GM19395 (cell line): ENCODE data around the gene CLDN6.

Experiments used
- ATAC-seq: cut with Tn5 transposase; IDR thresholded peaks from one replicate; pipeline ENCODE4 v1.9.1; 2021; ENCODE audit warnings: mild to moderate bottlenecking, moderate library complexity; ENCODE audit not compliant: unreplicated experiment

CLDN6 gene

DNA sequence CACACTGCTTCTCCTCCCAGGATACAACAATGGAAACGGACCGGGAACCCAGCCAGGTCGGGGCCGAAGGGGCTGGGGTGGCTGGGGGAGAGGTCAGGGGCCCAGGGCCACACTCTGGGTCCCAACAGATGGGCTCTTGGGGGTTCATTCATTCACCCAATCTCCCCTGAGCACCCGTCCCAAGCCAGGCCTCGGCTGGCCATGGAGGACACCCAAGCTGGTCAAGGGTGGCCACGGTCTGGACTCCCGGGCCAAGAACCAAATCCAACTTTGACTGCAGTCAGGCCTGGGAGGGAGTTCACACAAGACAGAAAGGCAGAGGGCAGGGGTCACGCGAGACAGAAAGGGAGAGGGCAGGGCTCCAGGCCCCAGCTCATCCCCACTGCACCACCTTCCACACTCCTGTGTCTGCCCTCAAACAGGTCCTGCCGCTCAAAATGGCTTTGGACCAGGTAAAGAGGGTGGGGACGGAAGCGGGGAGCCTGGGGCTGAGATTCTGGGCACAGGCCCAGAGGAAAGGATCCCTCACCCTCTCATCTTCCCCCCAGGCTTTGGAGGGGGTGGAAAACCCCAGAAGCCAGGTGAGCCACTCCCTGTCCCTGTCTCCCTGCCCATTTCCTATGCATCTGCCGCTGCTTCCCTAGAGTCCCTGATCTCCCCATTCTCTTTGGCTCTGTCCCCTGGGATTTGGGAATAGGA lies 25.5 kb downstream of the CLDN6 start:
- ATAC-seq: no peak

DNA sequence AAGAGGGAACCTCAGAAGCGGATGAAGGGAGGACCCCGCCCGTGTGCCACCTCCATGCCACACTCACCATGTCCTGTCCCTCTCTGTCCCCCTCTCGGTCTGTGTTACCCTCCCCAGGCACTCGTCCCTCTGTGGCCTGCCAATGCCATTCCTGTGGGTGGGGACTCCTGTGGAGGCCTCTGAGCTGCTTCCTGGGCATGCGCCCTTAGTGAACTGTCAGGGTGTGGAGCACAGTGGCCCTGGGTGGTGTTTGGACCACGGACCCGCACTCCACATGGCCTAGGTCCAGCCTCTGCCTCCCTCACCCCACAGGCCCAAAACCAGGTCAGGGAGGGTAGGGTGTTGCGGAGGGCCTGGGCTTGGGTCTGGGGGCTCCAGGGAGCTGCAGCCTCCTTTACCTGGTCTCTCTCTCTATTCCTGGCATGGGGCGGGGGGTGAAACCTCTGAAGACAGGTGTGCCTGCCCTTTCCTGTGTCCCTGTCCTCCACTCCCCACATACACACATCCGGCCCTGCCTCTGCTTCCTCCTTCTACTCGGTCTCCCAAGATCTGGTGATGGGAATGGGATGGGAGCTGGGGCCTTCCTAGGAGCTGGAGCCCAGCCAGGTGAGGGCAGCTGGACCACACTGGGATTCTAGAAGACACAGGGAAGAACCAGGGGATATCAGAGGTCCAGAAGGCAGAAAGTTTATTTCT lies 26.3 kb downstream of the CLDN6 start:
- no peak for ATAC-seq

DNA sequence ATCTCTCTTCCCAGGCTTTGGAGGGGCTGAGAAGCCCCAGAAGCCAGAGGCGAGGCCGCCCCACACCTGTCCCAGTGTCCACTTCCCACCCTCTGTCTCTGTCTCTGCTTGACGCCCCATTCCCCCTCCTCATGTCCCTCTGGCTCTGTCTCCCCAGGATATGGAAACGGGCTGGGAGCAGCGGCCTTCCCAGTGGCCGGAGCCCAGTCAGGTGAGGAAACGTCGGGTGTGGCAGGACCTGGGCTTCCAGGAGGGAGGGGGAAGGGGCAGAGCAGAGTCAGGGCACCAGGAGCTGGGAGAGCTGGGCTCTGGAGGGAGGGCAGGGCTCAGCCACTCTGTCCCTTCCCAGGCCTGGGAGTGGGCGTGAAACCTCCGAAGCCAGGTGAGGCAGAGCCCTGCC lies 27.1 kb downstream of the CLDN6 start:
- no peak for ATAC-seq

- ATAC-seq: no peak
Measured at GRCh38 chr16:2988590-2989099, 29.3 kb downstream of the CLDN6 start.

GRCh38 chr16:2987833-2988232 lies 30.1 kb downstream of the CLDN6 start:
- ATAC-seq: no peak

- ATAC-seq: no peak
Measured at GRCh38 chr16:2987286-2987685, 30.7 kb downstream of the CLDN6 start.

DNA sequence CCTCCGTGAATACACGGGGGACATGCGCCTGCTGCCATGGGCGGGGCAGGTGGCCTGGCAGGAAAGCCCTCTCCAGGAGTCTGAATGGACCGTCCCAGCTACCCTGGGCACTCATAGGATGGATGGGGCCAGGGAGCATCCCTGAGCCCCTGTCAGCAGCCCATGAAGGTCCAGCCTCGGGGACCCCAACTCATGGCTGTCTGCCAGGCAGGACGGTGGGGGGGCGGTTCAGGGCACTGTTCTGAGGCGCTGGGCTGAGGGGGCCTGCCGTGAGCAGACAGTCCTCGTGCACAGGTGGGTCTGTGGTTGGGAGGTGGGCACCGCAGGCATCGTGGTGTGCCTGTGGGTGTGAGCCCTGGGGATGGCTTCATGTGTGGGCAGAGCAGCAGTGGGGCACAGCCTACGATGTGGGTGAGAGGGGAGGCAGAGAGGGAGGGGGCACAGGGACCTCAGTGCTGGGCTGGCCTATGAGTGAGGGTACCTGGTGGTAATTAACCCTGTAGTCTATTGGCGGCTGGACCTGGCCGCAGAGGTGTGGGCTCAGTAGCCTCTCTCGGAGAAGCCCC lies 31.3 kb downstream of the CLDN6 start:
- no peak for ATAC-seq

DNA sequence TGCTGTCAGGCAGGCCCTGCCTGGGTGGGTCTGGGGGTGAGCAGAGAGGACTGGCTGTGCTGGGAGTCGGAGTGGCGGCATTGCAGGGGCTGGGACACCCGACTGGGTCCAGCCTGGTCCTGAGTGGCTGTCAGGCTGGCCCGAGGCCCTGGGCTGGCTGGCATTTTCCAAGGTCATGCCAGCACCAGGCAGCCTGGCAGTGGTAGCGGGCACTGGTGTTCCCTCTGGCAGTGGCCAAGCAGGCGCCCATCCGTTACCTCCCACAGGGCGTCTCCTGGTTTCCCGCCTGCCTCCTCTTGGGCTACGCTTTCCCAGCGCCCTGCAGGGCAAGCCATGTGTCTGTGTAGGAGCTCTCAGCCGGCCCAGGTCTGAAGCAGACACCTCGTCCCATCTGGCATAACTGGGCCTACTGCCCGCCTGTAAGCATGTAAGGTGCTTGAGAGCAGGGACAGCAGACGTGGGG lies 32.1 kb downstream of the CLDN6 start:
- ATAC-seq: no peak

DNA sequence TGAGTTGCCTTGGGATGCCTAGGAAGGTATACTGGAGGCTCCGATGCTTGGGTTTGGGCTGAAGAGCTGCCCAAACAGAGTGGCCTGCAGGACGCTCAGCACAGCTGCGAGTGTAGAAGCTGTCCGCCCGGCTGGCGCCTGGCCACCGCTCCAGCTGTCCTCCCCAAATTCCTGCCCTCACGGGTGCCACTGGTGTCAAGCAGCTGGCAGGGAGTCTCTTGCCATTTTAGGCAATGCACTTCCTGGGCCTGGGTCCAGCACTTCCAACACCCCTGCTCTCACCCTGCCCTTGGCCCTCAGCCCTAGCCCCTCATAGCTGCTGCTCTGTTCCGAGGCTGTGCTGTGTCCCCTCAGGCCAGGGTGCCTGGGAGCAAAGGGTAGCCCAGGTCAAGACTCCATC lies 32.5 kb downstream of the CLDN6 start:
- no peak for ATAC-seq

GRCh38 chr16:2983706-2984136 lies 34.3 kb downstream of the CLDN6 start:
- ATAC-seq: no peak

- no peak for ATAC-seq
Measured at GRCh38 chr16:2982402-2982801, 35.6 kb downstream of the CLDN6 start.

GRCh38 chr16:2981899-2982250 lies 36.1 kb downstream of the CLDN6 start:
- no peak for ATAC-seq

GRCh38 chr16:2981177-2981898 lies 36.6 kb downstream of the CLDN6 start:
- ATAC-seq: no peak

- ATAC-seq: peak; percentile 74
Measured at GRCh38 chr16:2980227-2981176, 37.5 kb downstream of the CLDN6 start, which contains the start of gene PKMYT1. PKMYT1 (minus strand) TSS chr16:2980446; CDS start chr16:2979657, 789 bp downstream.

- ATAC-seq: no peak
Measured at GRCh38 chr16:2979669-2980226, 38.2 kb downstream of the CLDN6 start.

DNA sequence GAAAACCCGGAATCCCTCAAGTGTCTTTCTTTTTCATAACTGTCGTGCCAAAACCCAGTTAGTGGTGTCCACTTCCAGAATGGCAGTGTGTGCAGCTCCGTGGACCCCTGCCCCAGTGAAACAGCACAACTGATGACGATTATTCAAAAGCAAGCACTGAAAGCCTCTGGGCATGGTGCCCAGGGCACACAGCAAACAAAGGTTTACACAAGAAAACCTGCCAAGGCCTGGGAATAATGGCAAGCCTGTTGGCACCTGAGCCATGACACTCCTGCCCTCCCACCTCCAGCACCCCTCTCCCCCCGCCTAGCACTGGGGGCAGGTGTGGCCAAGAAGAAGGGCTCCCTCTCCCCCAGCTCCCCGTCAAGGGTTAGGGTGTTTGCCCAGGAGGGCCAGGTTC lies 40.5 kb downstream of the CLDN6 start:
- no peak for ATAC-seq

GRCh38 chr16:2976673-2977072 lies 41.3 kb downstream of the CLDN6 start:
- ATAC-seq: no peak

DNA sequence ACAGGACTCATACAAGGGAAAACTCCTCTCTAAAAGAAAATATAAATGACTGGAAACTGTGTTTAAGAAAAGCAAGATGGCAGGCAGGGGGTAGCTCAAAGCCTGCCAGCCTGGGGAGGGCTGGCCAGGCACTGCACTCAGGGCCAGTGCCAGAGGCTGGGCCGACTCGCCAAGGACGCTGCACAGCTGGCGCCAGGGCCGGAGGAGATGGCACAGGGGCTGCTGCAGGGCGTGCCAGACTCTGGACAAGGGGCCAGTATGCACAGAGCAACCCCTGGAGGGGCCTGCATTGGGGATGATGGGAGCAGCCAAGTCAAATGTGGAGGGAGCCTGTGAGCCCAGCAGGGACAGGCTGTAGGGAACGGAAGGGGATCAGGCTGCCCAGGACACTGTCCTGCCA lies 41.8 kb downstream of the CLDN6 start:
- ATAC-seq: no peak

- ATAC-seq: no peak
Measured at GRCh38 chr16:2975161-2975795, 42.7 kb downstream of the CLDN6 start.
